ENCODE data around the gene SAFB2.

The SAFB2 gene

GRCh38 chr19:5559804-5560133, 62.8 kb downstream of the SAFB2 start:
- FAIRE-seq (no peak), DNase-seq (ENCODE audit: insufficient read length, low spot score) (no peak)
- TF ChIP-seq POLR2AphosphoS5 (IDR thresholded peaks at IDR 0.05; ENCODE audit: low read depth, low read length) (no peak), POLR2A (IDR thresholded peaks at IDR 0.05; ENCODE audit: low read depth, low read length) (no peak)

DNA sequence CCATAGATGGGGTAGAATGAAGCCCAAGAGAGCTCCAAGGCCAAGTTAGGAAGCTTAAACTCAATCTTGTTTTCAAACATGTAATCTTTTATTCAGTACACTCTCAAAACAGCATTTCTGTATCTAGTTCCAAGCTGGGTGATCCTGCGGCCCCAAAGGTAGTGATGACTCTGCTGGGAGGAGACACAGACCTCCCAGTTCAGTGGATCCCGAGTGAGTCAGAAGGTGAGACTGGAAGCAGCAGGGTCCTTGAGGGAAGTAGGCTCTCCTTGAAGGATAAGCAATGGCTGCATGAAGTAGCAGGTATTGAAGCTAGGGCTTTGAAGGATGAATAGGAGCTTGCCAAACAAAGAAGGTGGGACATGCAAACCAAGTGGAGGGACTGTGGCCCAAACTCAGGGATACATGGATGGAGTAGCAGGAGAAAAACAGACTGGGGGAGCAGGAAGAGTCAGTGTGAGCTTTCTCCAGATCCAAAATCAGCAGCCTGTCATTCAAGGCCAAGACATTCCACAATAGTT, 64.4 kb downstream of the SAFB2 start:
- TF ChIP-seq PAX5 (IDR thresholded peaks at IDR 0.05; ENCODE audit: insufficient read depth, low read length, severe bottlenecking) (no peak), POU2F2 (IDR thresholded peaks at IDR 0.05; ENCODE audit: low read depth, low read length) (no peak), POLR2A (IDR thresholded peaks at IDR 0.05; ENCODE audit: low read depth, low read length) (no peak), SPI1 (IDR thresholded peaks at IDR 0.05; ENCODE audit: low read depth, low read length) (no peak), POLR2AphosphoS5 (IDR thresholded peaks at IDR 0.05; ENCODE audit: low read depth, low read length) (no peak), TAF1 (IDR thresholded peaks at IDR 0.05; ENCODE audit: low read depth, low read length) (no peak)
- FAIRE-seq (no peak), DNase-seq (ENCODE audit: insufficient read length, low spot score) (no peak)

DNA sequence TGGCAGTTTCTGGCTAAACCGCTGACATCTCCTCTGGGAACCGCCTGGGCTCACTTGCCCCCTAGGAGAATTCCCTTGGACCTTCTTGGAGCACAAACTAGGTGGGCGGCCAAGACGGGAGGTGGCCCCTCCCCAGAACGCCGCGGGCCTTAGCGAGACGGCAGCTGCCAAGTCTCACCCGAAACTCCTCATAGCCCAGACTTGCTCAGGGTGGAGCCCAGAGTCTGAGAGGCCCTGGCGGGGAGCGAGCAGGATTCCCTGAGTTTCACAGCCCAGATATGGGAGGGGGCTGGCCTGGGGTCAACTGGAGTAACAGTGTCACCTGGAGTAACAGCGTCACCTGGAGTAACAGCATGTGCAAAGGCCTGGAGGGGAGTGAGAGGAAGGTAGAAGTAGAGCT, 64.9 kb downstream of the SAFB2 start:
- FAIRE-seq (no peak), DNase-seq (ENCODE audit: insufficient read length, low spot score) (no peak)
- no peak for TF ChIP-seq SPI1 (IDR thresholded peaks at IDR 0.05; ENCODE audit: low read depth, low read length)
- TF ChIP-seq POU2F2 (IDR thresholded peaks at IDR 0.05; ENCODE audit: low read depth, low read length): no peak
- no peak for TF ChIP-seq POLR2A (IDR thresholded peaks at IDR 0.05; ENCODE audit: low read depth, low read length)
- no peak for TF ChIP-seq TAF1 (IDR thresholded peaks at IDR 0.05; ENCODE audit: low read depth, low read length)
- no peak for TF ChIP-seq PAX5 (IDR thresholded peaks at IDR 0.05; ENCODE audit: insufficient read depth, low read length, severe bottlenecking)
- TF ChIP-seq POLR2AphosphoS5 (IDR thresholded peaks at IDR 0.05; ENCODE audit: low read depth, low read length): no peak

GRCh38 chr19:5554828-5555227, 67.7 kb downstream of the SAFB2 start:
- TF ChIP-seq SPI1 (IDR thresholded peaks at IDR 0.05; ENCODE audit: low read depth, low read length): no peak
- no peak for TF ChIP-seq POLR2AphosphoS5 (IDR thresholded peaks at IDR 0.05; ENCODE audit: low read depth, low read length)
- no peak for TF ChIP-seq TAF1 (IDR thresholded peaks at IDR 0.05; ENCODE audit: low read depth, low read length)
- no peak for TF ChIP-seq POU2F2 (IDR thresholded peaks at IDR 0.05; ENCODE audit: low read depth, low read length)
- no peak for TF ChIP-seq PAX5 (IDR thresholded peaks at IDR 0.05; ENCODE audit: insufficient read depth, low read length, severe bottlenecking)
- no peak for TF ChIP-seq POLR2A (IDR thresholded peaks at IDR 0.05; ENCODE audit: low read depth, low read length)
- no peak for DNase-seq (ENCODE audit: insufficient read length, low spot score)
- FAIRE-seq: no peak

- no peak for DNase-seq (ENCODE audit: insufficient read length, low spot score)
- FAIRE-seq: no peak
- TF ChIP-seq POLR2A (IDR thresholded peaks at IDR 0.05; ENCODE audit: low read depth, low read length) (no peak), TAF1 (IDR thresholded peaks at IDR 0.05; ENCODE audit: low read depth, low read length) (no peak), POU2F2 (IDR thresholded peaks at IDR 0.05; ENCODE audit: low read depth, low read length) (no peak), POLR2AphosphoS5 (IDR thresholded peaks at IDR 0.05; ENCODE audit: low read depth, low read length) (no peak), SPI1 (IDR thresholded peaks at IDR 0.05; ENCODE audit: low read depth, low read length) (no peak), PAX5 (IDR thresholded peaks at IDR 0.05; ENCODE audit: insufficient read depth, low read length, severe bottlenecking) (no peak)
Measured at GRCh38 chr19:5553892-5554291, 68.7 kb downstream of the SAFB2 start.

DNA sequence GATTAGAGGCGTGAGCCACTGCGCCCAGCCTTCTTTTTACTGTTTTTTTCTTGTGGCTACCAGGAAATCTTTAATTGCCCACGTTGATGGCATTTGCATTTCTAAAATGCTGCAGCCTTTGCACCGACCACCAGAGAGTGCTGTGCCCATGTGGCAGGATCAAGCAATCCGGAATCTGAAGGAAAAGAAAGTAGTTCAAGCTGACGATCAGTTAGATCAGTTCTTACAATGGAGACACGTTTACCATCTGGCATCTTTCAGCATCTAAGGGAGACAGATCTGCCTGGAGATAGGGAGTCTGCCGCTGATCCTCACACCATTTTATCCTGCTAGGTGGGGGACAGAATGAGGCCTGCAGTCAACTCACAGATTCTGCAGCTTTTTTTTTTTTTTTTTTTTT, 74.7 kb downstream of the SAFB2 start:
- FAIRE-seq (no peak), DNase-seq (ENCODE audit: insufficient read length, low spot score) (no peak)
- no peak for TF ChIP-seq POLR2AphosphoS5 (IDR thresholded peaks at IDR 0.05; ENCODE audit: low read depth, low read length)
- no peak for TF ChIP-seq PAX5 (IDR thresholded peaks at IDR 0.05; ENCODE audit: insufficient read depth, low read length, severe bottlenecking)
- no peak for TF ChIP-seq TAF1 (IDR thresholded peaks at IDR 0.05; ENCODE audit: low read depth, low read length)
- no peak for TF ChIP-seq POLR2A (IDR thresholded peaks at IDR 0.05; ENCODE audit: low read depth, low read length)
- no peak for TF ChIP-seq POU2F2 (IDR thresholded peaks at IDR 0.05; ENCODE audit: low read depth, low read length)
- no peak for TF ChIP-seq SPI1 (IDR thresholded peaks at IDR 0.05; ENCODE audit: low read depth, low read length)

DNA sequence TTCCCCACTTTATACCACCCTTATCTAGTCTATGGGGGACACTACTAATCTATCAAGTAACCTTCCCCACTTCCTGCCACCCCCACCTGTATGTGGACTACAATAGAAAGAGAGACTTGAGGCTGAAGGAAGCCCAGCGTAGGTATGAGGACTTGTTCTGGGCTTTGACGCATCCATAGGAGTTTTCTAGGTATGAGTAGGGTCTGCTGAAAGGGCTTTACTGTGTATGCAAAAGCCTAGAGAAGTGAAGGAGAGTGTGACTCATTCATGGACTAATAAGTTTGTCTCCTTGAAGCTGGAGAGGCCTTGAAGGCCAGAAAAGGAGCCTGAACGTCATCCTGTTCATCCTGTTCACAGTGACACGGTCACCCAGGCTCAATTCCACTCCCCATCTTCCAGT, 76.6 kb downstream of the SAFB2 start:
- FAIRE-seq (no peak), DNase-seq (ENCODE audit: insufficient read length, low spot score) (no peak)
- no peak for TF ChIP-seq PAX5 (IDR thresholded peaks at IDR 0.05; ENCODE audit: insufficient read depth, low read length, severe bottlenecking)
- no peak for TF ChIP-seq SPI1 (IDR thresholded peaks at IDR 0.05; ENCODE audit: low read depth, low read length)
- no peak for TF ChIP-seq TAF1 (IDR thresholded peaks at IDR 0.05; ENCODE audit: low read depth, low read length)
- TF ChIP-seq POU2F2 (IDR thresholded peaks at IDR 0.05; ENCODE audit: low read depth, low read length): no peak
- no peak for TF ChIP-seq POLR2AphosphoS5 (IDR thresholded peaks at IDR 0.05; ENCODE audit: low read depth, low read length)
- TF ChIP-seq POLR2A (IDR thresholded peaks at IDR 0.05; ENCODE audit: low read depth, low read length): no peak

- DNase-seq (ENCODE audit: insufficient read length, low spot score) (no peak), FAIRE-seq (no peak)
- TF ChIP-seq TAF1 (IDR thresholded peaks at IDR 0.05; ENCODE audit: low read depth, low read length) (no peak), SPI1 (IDR thresholded peaks at IDR 0.05; ENCODE audit: low read depth, low read length) (no peak), POLR2A (IDR thresholded peaks at IDR 0.05; ENCODE audit: low read depth, low read length) (no peak), PAX5 (IDR thresholded peaks at IDR 0.05; ENCODE audit: insufficient read depth, low read length, severe bottlenecking) (no peak), POLR2AphosphoS5 (IDR thresholded peaks at IDR 0.05; ENCODE audit: low read depth, low read length) (no peak), POU2F2 (IDR thresholded peaks at IDR 0.05; ENCODE audit: low read depth, low read length) (no peak)
Measured at GRCh38 chr19:5545051-5545450, 77.5 kb downstream of the SAFB2 start.

DNA sequence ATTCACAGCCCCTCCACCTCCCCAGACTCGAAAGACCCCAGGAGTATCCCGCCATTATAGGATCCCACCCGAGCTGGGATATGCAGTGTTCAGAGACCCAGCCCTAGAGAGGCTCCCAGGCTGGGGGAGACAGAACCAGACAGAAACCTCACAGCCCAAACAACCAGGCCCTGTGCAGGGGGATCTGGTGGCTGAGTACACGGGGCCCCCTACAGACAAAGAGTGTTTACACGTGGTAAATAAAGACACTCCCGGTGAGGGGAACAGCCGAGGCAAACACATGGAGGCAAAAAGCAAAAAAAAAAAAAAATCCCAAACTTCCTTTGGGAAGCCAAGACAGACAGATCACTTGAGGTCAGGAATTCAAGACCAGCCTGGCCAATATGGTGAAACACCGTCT, 79.9 kb downstream of the SAFB2 start:
- DNase-seq (ENCODE audit: insufficient read length, low spot score) (no peak), FAIRE-seq (no peak)

DNA sequence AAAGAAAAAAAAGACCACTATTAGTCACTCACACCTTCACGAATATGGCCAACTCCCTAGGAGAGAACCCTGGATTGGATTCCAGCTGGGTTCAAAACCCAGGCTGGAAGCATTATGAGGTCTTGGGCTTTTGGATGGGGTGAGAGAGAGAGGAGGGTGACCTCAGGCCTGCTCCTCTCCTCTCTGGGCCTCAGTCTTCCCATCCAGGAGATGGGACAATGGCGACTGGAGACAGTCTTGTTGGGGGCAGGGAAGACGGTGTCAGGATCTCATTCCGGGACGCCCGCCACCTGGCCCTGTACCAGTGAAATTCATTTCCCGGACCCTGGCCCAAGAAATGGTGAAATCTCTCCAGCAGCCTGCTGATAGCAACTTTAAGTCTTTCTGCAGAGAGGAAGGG, 81.1 kb downstream of the SAFB2 start:
- DNase-seq (ENCODE audit: insufficient read length, low spot score): no peak
- FAIRE-seq: no peak
- TF ChIP-seq POLR2AphosphoS5 (IDR thresholded peaks at IDR 0.05; ENCODE audit: low read depth, low read length) (no peak), PAX5 (IDR thresholded peaks at IDR 0.05; ENCODE audit: insufficient read depth, low read length, severe bottlenecking) (no peak), SPI1 (IDR thresholded peaks at IDR 0.05; ENCODE audit: low read depth, low read length) (no peak), POLR2A (IDR thresholded peaks at IDR 0.05; ENCODE audit: low read depth, low read length) (no peak), TAF1 (IDR thresholded peaks at IDR 0.05; ENCODE audit: low read depth, low read length) (no peak), POU2F2 (IDR thresholded peaks at IDR 0.05; ENCODE audit: low read depth, low read length) (no peak)

More for the DNA sequence above, 79.9 kb downstream of the SAFB2 start:
- TF ChIP-seq POU2F2 (IDR thresholded peaks at IDR 0.05; ENCODE audit: low read depth, low read length) (no peak), TAF1 (IDR thresholded peaks at IDR 0.05; ENCODE audit: low read depth, low read length) (no peak), POLR2A (IDR thresholded peaks at IDR 0.05; ENCODE audit: low read depth, low read length) (no peak), PAX5 (IDR thresholded peaks at IDR 0.05; ENCODE audit: insufficient read depth, low read length, severe bottlenecking) (no peak), SPI1 (IDR thresholded peaks at IDR 0.05; ENCODE audit: low read depth, low read length) (no peak), POLR2AphosphoS5 (IDR thresholded peaks at IDR 0.05; ENCODE audit: low read depth, low read length) (no peak)
